ENCODE results near the gene ASB10.

The ASB10 gene

GRCh38 chr7:151177310-151177709 is 9.7 kb downstream of the ASB10 start:
- Histone ChIP-seq H3K36me3 (ENCODE audit: low read length) (no peaks in the 10 kb centered on the region), H3K27me3 (ENCODE audit: low read length) (no peaks in the 10 kb centered on the region), H3K9ac (ENCODE audit: low read length) (no peak overlapping the region), H4K20me1 (ENCODE audit: low read depth, low read length) (no peaks in the 10 kb centered on the region), H3K4me3 (ENCODE audit: insufficient read depth, low read length, poor library complexity, severe bottlenecking) (no peak overlapping the region), H3K9me2 (replicated peaks; ENCODE audit: insufficient read depth, low read length) (no peaks in the 10 kb centered on the region), H3K4me2 (ENCODE audit: low read depth, low read length, poor library complexity, severe bottlenecking) (no peak overlapping the region), H3K79me2 (ENCODE audit: insufficient read depth, low read length) (no peaks in the 10 kb centered on the region), H2AFZ (ENCODE audit: low read depth, low read length, severe bottlenecking) (no peak overlapping the region), H3K27ac (ENCODE audit: low read depth, low read length) (no peak overlapping the region), H3K9me3 (ENCODE audit: insufficient read depth, low read length) (no peaks in the 10 kb centered on the region), H3F3A (ENCODE audit: insufficient read depth) (no peaks in the 10 kb centered on the region)
- no peak for TF ChIP-seq EZH2phosphoT487 (conservative IDR thresholded peaks at IDR 0.05; ENCODE audit: low read length)
- TF ChIP-seq CTCF (IDR thresholded peaks at IDR 0.05; ENCODE audit: insufficient read depth, low read length, poor library complexity, severe bottlenecking), result no peak

DNA sequence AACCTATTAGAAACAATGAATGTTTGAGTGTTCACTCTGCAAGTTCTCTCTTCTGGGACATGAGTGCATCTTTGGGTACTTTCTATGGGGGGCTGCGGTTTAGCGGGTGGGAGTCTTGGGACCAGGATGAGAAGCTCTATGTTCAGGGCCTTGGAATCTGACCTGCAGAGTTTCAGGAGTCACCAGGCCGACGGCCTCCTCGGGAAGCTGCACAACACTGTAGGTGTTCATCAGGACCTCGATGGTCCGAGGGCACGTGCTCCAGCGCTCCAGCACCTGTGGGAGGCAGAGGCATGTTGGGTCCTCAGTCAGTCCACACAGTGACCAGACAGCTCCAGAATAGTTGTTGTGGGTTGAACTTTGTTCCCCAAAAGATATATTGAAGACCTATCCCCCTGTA is 10.6 kb downstream of the ASB10 start:
- Histone ChIP-seq H3K4me2 (ENCODE audit: low read depth, low read length, poor library complexity, severe bottlenecking) (no peak overlapping the region), H2AFZ (ENCODE audit: low read depth, low read length, severe bottlenecking) (no peak overlapping the region), H3K9ac (ENCODE audit: low read length) (no peak overlapping the region), H3K9me3 (ENCODE audit: insufficient read depth, low read length) (no peaks in the 10 kb centered on the region), H3K79me2 (ENCODE audit: insufficient read depth, low read length) (no peaks in the 10 kb centered on the region), H3K4me3 (ENCODE audit: insufficient read depth, low read length, poor library complexity, severe bottlenecking) (no peak overlapping the region), H3K9me2 (replicated peaks; ENCODE audit: insufficient read depth, low read length) (no peaks in the 10 kb centered on the region), H3K36me3 (ENCODE audit: low read length) (no peaks in the 10 kb centered on the region), H3F3A (ENCODE audit: insufficient read depth) (no peaks in the 10 kb centered on the region), H3K27me3 (ENCODE audit: low read length) (no peaks in the 10 kb centered on the region), H3K27ac (ENCODE audit: low read depth, low read length) (no peak overlapping the region), H4K20me1 (ENCODE audit: low read depth, low read length) (no peaks in the 10 kb centered on the region)
- no peak for TF ChIP-seq EZH2phosphoT487 (conservative IDR thresholded peaks at IDR 0.05; ENCODE audit: low read length)
- TF ChIP-seq CTCF (IDR thresholded peaks at IDR 0.05; ENCODE audit: insufficient read depth, low read length, poor library complexity, severe bottlenecking), result no peak

GRCh38 chr7:151175793-151176311 is 11.2 kb downstream of the ASB10 start:
- Histone ChIP-seq H3K9ac (ENCODE audit: low read length) (no peak overlapping the region), H3K27me3 (ENCODE audit: low read length) (no peaks in the 10 kb centered on the region), H3K79me2 (ENCODE audit: insufficient read depth, low read length) (no peaks in the 10 kb centered on the region), H3K4me3 (ENCODE audit: insufficient read depth, low read length, poor library complexity, severe bottlenecking) (no peak overlapping the region), H2AFZ (ENCODE audit: low read depth, low read length, severe bottlenecking) (no peak overlapping the region), H3F3A (ENCODE audit: insufficient read depth) (no peaks in the 10 kb centered on the region), H3K9me3 (ENCODE audit: insufficient read depth, low read length) (no peaks in the 10 kb centered on the region), H3K4me2 (ENCODE audit: low read depth, low read length, poor library complexity, severe bottlenecking) (no peak overlapping the region), H4K20me1 (ENCODE audit: low read depth, low read length) (no peaks in the 10 kb centered on the region), H3K27ac (ENCODE audit: low read depth, low read length) (no peak overlapping the region), H3K9me2 (replicated peaks; ENCODE audit: insufficient read depth, low read length) (no peaks in the 10 kb centered on the region), H3K36me3 (ENCODE audit: low read length) (no peaks in the 10 kb centered on the region)
- TF ChIP-seq CTCF (IDR thresholded peaks at IDR 0.05; ENCODE audit: insufficient read depth, low read length, poor library complexity, severe bottlenecking) (no peak), EZH2phosphoT487 (conservative IDR thresholded peaks at IDR 0.05; ENCODE audit: low read length) (no peak)

Measured in SU-DHL-6 (cell line).